ENCODE measurements around the gene RS1. TPM values are rescaled to one million over a fixed set of nuclear protein-coding genes. Genes with fewer than 3 reads are reported as not detected.

RS1 gene
- total and polyA plus RNA-seq, 2 donors (not counting 3 experiments of a cell fraction or from before 2014, with no cell fraction given): not detected

GRCh38 chrX:18696653-18697052 lies 24.7 kb upstream of the RS1 start:
- Histone ChIP-seq H3K36me3 (ENCODE audit: control insufficient read depth in 2 of 2, extremely low read depth in 1 of 2, insufficient read depth in 2 of 2, low read length in 2 of 2) (no peaks in the 10 kb centered on the region), H3K27me3 (ENCODE audit: control insufficient read depth in 2 of 2, insufficient read depth in 2 of 2, low read length in 2 of 2) (peaks cover 0 to 4% of the 10 kb centered on the region in 2 experiments), H4K20me1 (replicated peaks; ENCODE audit: control insufficient read depth, extremely low read depth, insufficient read depth, low read length) (no peaks in the 10 kb centered on the region), H3K9me1 (replicated peaks; ENCODE audit: control insufficient read depth, extremely low read depth, insufficient read depth, low read length) (no peaks in the 10 kb centered on the region), H3K4me2 (ENCODE audit: insufficient read depth, low read length) (no peak overlapping the region), H3K27ac (ENCODE audit: insufficient read depth, low read depth, low read length) (no peak overlapping the region), H3K79me2 (ENCODE audit: control insufficient read depth, insufficient read depth, low read length) (no peaks in the 10 kb centered on the region), H3K4me3 (replicated peaks in 1 of 3; ENCODE audit: insufficient read depth in 1 of 3, low read depth in 1 of 3, low read length in 3 of 3) (no peak overlapping the region), H2AFZ (ENCODE audit: low read depth, low read length) (no peak overlapping the region), H3K4me1 (ENCODE audit: control insufficient read depth, extremely low read depth, insufficient read depth, low read length) (no peaks in the 10 kb centered on the region), H3K9ac (replicated peaks; ENCODE audit: extremely low read depth, insufficient read depth, low read length) (no peak overlapping the region), H3K9me3 (replicated peaks; ENCODE audit: control insufficient read depth, insufficient read depth, low read length) (no peaks in the 10 kb centered on the region)
- intact Hi-C loops (cut with micrococcal nuclease): loop anchor here (10.0 kb wide), 1 partner anchor 978 kb away; no protein-coding TSS in a partner anchor
- dilution Hi-C loops (cut with MboI; ENCODE audit: extremely low pct_ligation_motif_present, low sequenced_read_pairs): no loop called here
- no peak for TF ChIP-seq POLR2AphosphoS5 (IDR thresholded peaks at IDR 0.05; ENCODE audit: insufficient read depth, low read depth, low read length)
- TF ChIP-seq POLR2A (IDR thresholded peaks at IDR 0.05; ENCODE audit: low read depth, low read length): no peak
- TF ChIP-seq EZH2 (IDR thresholded peaks at IDR 0.05; ENCODE audit: borderline replicate concordance, low read depth, low read length, severe bottlenecking): no peak
- no peak for TF ChIP-seq FOS (IDR thresholded peaks at IDR 0.05; ENCODE audit: borderline replicate concordance, insufficient read depth, low read length)
- TF ChIP-seq, protein P1, sequence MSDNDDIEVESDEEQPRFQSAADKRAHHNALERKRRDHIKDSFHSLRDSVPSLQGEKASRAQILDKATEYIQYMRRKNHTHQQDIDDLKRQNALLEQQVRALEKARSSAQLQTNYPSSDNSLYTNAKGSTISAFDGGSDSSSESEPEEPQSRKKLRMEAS (IDR thresholded peaks at IDR 0.05; ENCODE audit: insufficient read depth, insufficient read length): no peak
- no peak for TF ChIP-seq JUN (IDR thresholded peaks at IDR 0.05; ENCODE audit: borderline replicate concordance, insufficient read depth, insufficient read length, low read depth)
- TF ChIP-seq GATA2 (IDR thresholded peaks at IDR 0.05; ENCODE audit: insufficient read depth, insufficient read length, low read depth, low read length): no peak
- TF ChIP-seq, protein P2, sequence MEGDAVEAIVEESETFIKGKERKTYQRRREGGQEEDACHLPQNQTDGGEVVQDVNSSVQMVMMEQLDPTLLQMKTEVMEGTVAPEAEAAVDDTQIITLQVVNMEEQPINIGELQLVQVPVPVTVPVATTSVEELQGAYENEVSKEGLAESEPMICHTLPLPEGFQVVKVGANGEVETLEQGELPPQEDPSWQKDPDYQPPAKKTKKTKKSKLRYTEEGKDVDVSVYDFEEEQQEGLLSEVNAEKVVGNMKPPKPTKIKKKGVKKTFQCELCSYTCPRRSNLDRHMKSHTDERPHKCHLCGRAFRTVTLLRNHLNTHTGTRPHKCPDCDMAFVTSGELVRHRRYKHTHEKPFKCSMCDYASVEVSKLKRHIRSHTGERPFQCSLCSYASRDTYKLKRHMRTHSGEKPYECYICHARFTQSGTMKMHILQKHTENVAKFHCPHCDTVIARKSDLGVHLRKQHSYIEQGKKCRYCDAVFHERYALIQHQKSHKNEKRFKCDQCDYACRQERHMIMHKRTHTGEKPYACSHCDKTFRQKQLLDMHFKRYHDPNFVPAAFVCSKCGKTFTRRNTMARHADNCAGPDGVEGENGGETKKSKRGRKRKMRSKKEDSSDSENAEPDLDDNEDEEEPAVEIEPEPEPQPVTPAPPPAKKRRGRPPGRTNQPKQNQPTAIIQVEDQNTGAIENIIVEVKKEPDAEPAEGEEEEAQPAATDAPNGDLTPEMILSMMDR (IDR thresholded peaks at IDR 0.05; ENCODE audit: extremely low read depth in 1 of 2, insufficient read depth in 1 of 2, low read depth in 1 of 2, low read length in 2 of 2): no peak
- TF ChIP-seq MYC (IDR thresholded peaks at IDR 0.05; ENCODE audit: low read depth, low read length): no peak
- POLR2A ChIA-PET: no interaction called here
- BruUV-seq (replicated peaks): no TSS peak
- DNase-seq (ENCODE audit: low read depth, low spot score): no peak
- no peak for FAIRE-seq
- CTCF ChIA-PET: no interaction called here

Data from endothelial cell of umbilical vein (primary cell).